ENCODE data around the gene NELFCD.
"Not testable (repeated sequence)": the region's sequence is repeated elsewhere in the genome, so short reads cannot be mapped to it uniquely, and the experiment has no call there.

Gene NELFCD, protein sequence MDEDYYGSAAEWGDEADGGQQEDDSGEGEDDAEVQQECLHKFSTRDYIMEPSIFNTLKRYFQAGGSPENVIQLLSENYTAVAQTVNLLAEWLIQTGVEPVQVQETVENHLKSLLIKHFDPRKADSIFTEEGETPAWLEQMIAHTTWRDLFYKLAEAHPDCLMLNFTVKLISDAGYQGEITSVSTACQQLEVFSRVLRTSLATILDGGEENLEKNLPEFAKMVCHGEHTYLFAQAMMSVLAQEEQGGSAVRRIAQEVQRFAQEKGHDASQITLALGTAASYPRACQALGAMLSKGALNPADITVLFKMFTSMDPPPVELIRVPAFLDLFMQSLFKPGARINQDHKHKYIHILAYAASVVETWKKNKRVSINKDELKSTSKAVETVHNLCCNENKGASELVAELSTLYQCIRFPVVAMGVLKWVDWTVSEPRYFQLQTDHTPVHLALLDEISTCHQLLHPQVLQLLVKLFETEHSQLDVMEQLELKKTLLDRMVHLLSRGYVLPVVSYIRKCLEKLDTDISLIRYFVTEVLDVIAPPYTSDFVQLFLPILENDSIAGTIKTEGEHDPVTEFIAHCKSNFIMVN

DNA sequence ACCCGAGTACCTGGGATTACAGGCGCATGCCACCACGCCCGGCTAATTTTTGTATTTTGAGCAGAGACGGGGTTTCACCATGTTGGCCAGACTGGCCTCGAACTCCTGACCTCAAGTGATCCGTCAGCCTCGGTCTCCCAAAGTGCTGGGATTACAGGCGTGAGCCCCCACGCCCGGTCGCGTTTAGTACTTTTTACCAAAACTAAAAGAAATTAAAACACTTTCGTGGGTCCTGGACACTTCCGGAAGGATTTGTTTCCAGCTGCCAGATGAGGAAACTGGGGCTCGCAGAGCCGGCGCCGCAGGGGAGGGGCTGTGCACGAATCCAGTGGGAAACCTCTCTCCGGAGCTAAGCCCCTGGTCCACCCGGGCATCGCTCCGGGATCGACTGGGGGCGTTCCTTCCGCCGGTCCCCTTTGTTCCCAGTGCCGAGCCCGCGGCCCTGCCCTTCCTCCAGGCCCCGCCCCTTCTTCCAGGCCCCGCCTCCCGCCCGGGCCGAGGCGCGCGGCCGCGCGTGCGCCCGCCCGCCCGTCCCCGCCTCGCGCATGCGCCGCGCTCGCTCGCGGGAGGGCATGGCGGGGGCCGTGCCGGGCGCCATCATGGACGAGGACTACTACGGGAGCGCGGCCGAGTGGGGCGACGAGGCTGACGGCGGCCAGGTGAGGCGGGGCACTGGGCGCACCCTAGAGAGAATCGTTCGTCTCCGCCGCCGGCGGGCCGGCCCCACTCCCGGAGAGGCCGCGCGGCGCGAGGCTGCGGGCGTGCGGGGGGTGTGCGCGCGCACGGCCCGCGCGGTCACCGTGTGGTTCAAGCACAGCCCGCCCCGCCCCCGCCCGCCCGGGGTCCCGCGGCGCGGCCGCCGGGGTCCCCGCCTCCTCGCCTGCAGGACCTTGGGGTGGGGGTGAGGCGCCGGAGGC, at the start of gene NELFCD:
Gene NELFCD, plus strand, starts transcription at position 546 of the 917 bp plus-strand sequence. Its CDS starts 54 bp downstream, at position 600.
- peak; percentile 49 to 83 for DNase-seq

DNA sequence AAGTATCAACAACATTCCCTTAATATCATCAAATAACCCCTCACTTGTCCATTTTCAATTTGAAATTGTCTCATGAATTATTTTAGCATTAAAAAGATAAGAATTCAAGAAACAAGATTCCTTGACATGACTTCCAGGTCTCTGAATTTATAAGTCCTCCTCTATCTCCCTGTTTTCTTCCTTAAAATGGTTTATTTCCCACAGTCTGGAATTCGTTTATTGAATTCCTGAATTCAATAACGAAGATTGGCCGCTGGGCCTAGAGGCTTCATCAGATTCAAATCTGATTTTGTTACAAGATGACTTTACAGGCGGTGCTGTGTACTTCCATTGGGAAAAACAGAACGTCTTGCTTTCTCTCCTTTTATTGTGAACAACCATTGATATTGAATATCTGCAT, 48.9 kb upstream of the NELFCD start:
- DNase-seq, result no peak

DNA sequence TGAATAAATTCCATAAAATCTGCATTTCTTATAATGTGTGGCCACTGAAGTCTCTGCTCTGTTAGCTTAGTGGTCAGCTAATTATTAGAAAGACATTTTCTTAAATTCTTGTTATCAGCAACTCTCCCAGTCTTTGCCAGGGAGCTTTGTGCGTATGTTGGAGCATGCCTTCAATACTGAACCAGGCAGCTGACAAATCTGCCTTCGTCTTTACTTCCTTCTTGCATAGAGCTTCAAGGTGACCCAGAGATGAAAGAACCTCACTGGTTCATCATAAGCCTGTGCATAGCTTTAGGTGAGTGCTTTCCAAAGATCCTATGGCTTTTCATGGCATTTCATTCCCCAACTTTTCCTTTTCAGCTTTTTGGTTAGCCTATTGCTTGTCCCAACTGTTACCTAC, 43.0 kb upstream of the NELFCD start:
- DNase-seq, result no peak

DNA sequence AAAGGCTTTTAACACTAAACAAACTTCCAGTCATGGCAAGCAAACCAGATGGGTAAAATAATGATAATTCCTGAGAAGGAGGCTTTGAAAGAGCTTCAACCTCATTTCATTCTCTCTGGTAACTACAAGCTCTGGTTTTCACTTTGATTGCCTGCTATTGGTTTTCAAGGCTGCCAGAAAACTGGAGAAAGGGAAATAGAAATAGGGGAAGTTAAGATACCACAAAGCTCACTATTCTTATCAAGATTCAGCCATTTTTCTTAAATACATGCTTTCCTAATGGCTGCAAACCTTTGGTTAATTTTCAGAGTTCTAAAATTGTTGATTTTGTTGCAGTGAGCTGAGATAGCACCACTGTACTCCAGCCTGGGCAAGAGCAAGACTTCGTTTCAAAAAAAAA, 42.5 kb upstream of the NELFCD start:
- no peak for DNase-seq

DNA sequence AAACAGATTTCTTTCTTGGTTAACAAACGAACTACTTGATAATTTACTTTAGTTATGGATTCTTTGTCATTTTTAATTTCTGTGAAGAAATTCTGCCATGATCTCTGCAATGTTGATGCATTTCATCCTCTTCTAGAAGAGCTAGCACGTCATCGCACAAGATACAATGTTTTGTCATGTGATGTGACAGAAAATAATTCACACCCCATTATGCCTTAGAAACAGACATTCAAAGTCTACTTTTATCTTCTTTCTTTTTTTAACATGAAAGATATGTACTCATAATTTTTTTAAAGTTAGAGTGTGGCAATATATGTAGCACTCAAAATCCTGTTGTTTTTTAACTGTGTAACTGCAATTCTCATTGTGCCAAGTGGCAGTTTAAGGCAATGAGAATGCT, 39.6 kb upstream of the NELFCD start:
- DNase-seq, result no peak

DNA sequence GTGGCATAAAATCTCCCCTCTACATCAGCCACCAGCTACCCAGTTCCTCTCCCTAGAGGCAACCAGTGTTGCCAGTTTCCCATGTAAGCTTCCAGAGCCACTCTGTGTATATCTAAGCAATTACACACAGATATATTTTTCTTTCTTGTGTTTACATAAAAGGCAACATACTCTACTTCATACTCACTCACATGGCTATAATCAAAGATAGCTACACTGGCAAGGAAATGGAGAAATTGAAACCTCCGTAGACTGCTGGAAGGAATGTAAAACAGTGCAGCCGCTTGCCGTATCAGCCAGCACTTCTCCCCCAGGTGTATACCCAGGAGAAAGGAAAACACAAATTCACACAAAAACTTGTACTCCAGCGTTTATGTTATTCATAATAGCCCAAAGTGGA, 38.5 kb upstream of the NELFCD start:
- DNase-seq, result no peak

DNA sequence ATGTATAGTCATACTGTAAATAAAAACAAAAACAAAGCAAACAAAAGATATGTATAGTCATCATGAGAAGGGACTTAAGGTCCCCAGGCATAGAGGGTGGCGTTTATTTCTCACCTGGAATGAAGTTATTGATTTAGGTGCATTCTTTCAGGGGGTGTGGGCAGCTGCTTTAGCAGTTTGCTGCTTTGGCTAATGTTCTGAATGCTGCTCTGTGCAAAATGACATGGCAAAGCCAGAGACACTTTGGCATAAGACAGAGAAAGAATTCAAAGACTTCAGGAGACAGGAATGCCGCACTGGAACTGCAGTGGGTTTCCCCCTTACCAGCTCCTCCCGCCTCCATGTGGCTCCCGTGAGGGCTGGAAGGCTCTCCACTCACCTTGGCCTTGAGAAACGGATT, 36.4 kb upstream of the NELFCD start:
- no peak for DNase-seq

DNA sequence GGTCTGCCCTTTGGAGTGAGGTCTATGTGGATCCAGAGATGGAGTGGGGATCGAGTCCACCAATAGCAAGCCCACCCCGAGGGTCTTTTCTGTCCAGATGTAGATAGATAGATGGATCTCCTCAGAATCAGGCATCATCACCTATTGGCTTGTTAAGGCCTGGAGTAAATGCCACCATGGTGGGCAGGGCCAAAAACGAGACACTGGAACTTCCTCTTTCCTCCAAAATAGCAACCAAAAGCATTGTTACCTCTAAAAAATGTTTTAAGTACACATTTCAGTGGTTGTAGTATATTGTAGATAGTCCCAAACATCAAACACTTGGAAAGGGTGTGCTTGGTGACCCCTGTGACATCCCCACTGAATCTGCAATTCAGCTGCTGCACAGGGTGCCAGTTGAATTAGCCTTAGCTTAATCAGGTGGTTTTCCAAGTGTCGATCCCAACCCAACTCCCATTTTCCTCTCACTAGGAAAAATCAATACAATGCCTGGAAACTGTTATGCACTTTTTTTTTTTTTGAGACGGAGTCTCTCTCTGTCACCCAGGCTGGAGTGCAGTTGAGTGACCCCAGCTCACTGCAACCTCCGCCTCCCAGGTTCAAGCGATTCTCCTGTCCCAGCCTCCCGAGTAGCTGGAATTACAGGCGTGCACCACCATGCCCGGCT, 35.0 kb upstream of the NELFCD start:
- no peak for DNase-seq

DNA sequence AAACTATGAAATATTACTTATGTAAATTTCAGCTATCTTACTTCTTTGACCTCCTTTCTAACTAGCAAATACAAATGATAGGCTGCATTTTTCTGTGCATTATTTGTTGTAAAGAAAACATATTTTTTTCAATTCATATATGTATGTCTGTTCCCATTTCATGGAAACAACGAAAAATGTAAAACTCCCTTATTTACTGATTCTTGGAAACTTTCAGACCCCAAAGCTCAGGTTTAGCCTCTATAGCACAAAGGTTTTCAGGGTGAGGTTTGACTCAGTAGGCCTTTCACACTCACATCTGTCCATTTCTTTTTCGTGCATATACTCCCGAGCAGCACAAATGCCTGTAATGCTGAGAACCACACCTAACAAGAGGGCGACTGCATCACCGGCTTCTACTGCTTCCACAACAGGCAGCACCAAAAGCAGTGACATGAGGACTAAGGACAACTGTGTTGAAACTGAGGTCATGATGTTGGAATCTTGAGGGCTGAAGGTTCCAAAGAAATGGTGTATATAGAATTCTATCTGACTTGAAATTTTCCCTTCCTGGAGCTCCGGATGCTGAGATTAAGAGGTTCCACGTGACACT, 33.2 kb upstream of the NELFCD start:
- DNase-seq, result not testable (repeated sequence)

DNA sequence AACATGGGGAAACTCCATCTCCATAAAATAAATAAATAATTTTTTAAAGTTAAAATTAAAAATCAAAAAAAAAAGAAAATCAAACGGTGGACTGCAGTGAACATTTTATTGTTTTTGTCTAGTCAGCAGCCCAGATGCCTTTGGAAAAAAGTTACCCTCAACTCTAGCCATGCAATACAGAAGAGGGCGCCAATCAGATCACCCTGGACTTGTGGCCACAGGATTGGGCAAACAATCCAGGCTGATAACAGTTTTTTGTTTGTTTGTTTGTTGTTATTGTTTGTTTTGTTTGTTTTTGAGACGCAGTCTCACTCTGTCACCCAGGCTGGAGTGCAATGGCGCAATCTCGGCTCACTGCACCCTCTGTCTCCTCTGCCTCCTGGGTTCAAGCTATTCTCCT, 30.5 kb upstream of the NELFCD start:
- no peak for DNase-seq

DNA sequence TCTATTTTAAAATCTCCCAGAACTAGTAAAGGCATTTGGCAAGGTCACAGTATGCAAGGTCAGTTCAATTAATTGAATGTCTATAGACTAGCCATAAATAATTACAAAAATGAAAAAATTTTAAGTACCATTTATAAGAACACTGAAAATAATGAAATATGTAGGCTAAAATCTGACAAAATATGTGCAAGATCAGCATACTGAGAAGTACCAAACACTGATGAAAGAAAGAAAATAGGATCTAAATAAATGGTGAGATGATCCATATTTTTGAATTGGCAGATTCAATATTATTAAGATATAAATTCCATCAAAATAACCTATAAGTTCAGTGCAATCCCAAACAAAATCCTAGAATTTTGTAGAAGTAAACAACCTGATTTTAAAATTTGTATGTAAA, 28.0 kb upstream of the NELFCD start:
- DNase-seq, result no peak

DNA sequence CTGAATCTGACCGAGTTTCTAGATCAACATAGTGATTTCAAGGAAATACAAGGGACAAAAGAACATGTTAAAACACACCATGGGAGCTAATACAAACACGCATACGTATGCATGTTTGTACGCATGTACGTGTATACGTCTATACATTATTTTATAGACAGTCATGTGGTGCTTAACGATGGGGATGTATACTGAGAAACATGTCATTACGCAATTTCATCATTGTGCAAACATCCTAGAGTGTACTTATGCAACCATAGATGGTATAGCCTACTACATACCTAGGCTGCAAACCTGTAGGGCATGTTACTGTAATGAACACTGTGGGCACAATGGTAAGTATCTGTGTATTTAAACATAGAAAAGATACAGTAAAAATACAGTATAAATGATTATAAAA, 25.0 kb upstream of the NELFCD start:
- DNase-seq, result no peak

DNA sequence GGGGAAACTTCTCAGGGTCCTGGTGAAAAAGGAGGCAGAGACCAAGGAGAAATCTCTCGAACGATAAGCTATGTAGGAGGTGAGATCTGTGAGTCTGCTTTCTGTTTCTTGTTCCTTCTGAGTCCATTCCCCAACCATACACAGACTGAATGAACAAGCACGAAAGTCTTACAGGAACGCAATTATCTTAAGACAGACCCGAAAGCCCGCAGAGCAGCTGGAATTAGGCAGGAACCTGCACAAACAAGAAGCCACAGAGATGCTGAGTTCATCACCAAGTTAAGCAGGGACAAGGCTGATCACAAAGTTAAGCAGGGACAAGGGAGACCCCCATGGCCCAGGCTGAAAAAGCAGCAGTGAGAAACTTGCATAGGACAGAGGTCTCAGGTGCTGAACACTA, 21.4 kb upstream of the NELFCD start:
- DNase-seq, result no peak

DNA sequence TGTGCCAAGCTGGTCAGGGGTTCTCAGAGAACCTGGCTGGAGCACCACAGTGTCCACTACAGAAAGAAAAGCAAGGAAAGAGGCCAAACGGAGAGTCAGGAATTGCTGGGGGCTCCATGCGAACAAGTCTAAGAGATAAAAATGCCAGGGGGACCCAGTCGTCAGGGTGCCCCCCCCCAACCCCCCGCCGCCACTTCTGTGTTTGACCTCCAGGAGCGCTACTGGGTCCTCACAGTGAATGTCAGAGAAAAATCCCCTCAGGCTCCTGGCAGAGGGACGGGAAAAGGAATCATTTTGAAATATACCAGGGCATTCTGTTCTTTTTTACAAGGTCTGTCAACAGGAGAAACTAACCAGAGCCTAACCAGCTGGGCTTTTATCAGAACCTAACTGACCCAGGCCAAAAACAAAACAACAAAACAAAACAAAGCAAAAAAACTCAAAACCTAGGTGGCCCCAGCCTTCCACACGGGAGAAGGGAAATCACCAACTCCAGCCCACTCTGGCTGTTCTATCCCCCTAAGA, 17.9 kb upstream of the NELFCD start:
- no peak for DNase-seq

DNA sequence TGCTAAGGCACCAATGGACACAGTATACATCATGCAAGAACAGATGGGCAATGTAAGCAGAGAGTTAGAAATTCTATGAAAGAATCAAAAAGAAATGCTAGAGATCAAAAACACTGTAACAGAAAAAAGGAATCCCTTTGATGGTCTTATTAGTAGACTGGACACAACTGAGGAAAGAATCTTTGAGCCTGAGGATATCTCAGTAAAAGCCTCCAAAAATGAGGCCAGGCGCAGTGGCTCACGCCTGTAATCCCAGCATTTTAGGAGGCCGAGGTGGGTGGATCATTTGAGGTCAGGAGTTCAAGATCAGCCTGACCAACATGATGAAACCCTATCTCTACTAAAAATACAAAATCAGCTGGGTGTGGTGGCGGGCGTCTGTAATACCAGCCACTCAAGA, 17.1 kb upstream of the NELFCD start:
- DNase-seq, result not testable (repeated sequence)

DNA sequence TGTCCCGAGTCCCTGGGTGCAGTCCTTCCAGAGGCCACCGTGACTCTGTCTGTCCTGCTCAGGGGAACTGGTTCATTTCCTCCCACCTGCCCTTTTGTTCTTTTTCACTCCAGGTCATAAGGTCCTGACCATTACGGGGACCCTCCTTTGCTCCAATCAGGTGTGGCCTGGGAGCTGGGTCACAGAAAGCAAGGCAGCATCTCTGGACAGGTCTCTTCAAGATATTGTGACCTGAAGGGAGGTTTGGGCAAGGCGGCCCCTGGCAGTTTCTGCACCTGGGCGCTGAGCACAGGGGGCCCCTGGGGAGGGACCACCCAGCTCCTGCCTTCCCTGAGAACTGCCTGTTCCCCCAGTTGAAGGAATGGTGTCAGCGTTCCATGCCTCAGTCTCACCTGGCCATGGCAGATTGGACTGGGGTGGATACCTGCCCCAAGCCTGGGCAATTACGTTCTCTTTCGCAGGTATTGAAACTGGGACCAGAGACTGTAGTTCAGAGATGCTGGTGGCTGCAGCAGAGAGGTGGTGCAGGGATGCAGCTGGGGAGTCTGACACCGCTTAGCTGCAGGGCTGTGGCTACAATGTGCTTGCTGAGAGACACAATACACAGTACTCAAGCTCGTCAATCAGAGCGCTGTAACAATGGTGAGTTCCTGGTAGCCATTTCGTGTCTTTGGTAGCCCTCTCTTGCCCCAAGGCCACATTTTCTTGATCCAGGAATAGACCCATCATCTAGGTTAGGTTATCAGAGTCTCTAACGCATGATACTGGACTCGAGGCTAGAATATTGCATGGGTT, 15.6 kb upstream of the NELFCD start:
- DNase-seq, result no peak

DNA sequence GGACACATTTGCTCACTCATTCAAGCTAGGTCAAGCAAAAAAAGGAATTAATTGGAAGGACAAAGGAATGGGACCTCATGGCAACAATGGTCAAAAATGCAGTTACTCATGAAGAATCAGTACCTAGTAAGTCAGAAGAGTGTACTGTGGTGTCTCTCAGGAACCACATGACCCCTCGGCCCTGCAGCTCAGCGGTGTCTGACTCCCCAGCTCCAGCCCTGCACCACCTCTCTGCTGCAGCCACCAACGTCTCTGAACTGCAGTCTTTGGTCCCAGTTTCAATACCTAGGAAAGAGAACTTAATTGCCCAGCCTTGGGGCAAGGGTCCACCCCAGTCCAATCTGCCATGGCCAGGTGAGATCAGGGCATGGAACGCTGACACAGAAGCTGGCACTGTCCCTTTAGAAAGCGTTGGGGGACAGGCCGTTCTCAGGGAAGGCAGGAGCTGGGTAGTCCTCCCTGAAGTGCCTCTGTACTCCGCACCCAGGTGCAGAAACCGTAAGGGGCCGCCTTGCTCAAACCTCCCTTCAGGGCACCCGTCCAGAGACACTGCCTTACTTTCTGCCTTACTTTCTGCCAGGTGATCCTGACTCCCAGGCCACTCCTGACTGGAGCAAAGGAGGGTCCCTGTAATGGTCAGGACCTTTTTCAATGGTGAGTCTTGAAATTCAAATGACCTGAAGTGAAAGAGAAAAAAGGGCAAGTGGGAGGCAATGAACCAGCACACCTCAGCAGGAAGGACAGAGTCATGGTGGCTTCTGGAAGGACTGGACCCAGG, 13.2 kb upstream of the NELFCD start:
- DNase-seq, result no peak

DNA sequence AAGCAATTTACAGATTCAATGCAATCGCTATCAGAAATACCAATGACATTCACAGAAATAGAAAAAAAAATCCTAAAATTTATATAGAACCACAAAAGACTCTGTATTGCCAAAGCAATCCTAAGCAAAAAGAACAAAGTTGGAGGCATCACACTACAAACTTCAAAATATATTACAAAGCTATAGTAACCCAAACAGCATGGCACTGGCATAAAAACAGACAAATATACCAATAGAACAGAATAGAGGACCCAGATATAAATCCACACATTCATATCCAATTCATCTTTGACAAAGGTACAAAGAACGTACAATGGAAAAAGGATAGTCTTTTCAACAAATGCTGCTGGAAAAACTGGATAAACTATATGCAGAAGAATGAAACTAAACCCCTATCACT, 11.6 kb upstream of the NELFCD start:
- DNase-seq, result no peak

DNA sequence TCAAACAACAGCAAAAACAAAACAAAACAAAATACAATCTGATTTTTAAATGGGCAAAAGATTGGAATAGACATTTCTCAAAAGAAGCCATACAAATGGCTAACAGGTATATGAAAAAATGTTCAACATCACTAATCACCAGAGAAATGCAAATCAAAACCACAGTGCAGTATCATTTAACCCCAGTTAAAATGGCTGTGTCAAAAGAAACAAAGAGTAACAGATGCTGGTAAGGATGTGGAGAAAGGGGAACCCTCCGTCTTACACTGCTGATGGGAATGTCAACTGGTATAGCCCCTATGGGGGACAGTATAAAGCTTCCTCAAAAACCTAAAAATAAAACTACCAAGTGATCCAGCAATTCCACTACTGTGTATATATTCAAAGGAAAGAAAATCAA, 10.9 kb upstream of the NELFCD start:
- DNase-seq, result no peak

DNA sequence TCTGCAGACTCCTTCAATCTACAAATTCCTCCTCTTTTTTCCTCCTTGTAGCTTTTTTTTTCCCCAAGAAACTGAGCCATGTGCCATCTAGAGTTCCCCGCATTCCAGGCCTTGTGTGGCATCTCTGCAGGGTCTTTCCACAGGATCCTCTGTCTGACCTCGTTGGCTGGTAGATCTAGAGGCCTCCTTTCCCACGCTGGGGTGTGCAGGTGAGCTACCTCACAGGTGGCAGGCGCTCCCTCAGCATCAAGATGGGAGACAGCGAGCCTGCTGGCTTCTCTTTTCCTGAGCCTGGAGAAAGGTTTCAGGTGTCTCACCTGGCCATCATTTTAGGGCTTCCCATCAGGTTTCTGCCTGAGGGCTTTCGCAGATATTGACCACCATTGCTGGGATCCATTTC, 9.6 kb upstream of the NELFCD start:
- DNase-seq, result no peak

DNA sequence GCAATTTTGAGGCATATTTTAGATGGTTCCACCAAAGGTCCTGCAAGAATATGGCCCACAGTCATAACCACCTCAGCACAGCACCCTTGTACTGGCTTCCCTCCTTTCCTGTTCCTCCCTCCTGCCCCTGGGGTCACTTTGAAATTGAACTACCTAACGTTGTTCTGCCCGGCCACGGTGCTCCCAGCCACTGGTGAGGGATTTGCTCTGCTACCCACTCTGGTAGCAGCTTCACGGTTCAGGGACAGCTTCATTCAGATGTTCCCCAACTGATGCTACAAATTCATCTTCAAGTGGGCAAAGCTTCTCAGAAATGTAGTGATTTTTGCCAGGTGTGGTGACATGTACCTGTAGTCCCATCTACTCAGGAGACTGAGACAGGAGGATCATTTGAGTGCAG, 7.9 kb upstream of the NELFCD start:
- no peak for DNase-seq
